GM18858 (cell line): ENCODE data around the gene NEK1.
"Not testable (repeated sequence)": the region's sequence is repeated elsewhere in the genome, so short reads cannot be mapped to it uniquely, and the experiment has no call there.

Source experiments
- ATAC-seq: cut with Tn5 transposase; IDR thresholded peaks from one replicate; pipeline ENCODE4 v1.9.1; 2021; ENCODE audit not compliant: unreplicated experiment

Gene NEK1

GRCh38 chr4:169601016-169601771 is 11.2 kb downstream of the NEK1 start:
- ATAC-seq: no peak

DNA sequence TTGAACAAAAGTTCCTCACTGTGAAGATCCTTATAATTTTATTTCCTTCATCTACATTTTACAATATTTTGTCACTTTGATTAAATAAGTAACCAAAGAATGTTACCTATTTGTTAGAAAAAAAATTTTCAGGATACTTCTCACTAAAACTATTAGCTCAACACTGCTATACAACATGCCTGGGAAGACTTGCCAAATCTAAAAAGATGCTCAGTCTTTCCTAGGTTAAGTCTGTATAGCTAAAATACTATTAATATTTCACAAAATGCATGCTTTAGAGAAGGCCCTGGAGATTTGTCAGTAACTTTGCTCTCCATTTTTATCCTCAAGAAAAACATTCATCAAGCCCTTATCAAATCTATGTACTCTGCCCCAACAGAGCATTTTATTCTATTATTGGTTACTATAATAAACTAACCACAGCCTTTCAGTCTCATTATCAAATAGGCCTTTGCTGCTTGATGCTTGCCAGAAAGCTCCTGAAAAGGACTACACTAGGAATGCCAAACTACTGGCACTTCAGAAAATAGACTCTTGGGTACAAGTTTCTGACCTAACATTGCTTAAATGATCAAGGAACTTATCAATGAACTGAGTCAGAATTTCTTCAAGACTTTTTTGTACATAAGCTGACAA is 17.7 kb downstream of the NEK1 start:
- ATAC-seq: no peak

GRCh38 chr4:169593050-169593560 is 19.3 kb downstream of the NEK1 start:
- ATAC-seq: no peak

DNA sequence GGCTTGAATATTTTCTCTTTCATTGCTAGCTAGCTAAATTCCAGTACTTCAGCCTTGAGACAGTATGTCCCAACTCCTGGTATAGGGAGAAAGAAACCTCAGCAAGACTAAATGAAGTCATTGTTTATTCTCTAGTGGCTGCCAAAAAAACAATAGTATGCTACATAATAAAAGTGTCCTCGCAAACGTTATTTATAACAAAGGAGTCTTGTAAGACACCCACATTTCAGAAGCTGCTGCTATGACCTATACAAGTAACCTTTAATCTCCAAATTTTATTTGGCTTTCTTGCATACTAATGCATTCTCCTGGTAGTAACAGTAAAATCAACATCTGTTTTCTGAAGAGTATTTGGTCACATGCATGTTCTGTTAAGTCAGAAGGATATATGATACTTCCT is 28.8 kb downstream of the NEK1 start:
- ATAC-seq: no peak

DNA sequence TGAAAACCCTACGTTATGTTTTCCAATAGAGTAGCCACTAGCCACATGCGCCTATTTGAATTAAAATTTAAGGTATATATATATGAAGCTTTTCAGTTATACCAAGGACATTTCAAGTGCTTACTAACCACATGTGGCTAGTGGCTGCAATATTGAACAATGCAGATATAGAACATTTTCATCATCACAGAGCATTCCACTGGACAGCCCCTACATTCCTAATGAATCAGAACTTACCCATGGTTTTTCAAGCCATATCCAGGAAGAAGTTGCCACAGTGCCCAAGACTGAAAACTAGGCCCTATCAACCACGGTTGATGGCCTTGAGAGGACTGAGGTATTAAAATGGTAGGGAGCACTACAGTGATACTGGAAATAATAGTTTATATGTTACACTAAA is 29.7 kb downstream of the NEK1 start:
- no peak for ATAC-seq

GRCh38 chr4:169582203-169582602 is 30.2 kb downstream of the NEK1 start:
- ATAC-seq: peak; percentile 88

DNA sequence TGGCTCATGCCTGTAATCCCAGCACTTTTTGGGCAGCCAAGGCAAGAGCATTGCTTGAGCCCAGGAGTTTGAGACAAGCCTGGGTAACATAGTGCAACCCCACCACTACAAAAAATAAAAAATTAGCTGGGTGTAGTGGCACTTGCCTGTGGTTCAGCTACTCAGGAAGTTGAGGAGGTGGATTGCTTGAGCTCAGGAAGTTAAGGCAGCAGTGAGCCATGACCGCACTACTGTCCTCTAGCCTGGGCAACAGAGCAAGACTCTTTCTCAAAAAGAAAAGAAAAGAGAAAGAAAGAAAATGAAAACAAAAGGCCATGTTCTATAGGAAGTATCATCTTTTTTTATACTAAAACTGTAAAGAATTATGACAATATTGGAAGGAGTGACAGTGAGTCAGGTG is 38.5 kb downstream of the NEK1 start:
- ATAC-seq: peak; percentile 65

DNA sequence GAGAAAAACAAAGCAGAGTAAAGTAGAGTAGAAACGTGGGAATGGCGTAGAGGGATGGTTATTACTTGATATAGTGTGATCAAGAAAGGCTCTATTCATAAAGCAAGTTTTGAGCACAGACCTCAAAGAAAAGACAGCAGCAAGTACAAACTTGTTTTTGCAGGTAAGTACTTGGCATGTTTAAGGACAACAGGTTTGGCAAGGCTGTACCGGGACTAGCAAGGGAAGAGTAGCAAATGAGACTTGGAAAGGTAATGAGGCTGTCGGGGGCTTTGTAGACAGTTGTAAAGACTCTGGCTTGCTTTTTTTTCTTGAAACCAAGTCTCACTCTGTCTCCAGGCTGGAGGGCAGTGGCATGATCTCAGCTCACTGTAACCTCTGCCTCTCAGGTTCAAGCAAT is 40.9 kb downstream of the NEK1 start:
- ATAC-seq: no peak

DNA sequence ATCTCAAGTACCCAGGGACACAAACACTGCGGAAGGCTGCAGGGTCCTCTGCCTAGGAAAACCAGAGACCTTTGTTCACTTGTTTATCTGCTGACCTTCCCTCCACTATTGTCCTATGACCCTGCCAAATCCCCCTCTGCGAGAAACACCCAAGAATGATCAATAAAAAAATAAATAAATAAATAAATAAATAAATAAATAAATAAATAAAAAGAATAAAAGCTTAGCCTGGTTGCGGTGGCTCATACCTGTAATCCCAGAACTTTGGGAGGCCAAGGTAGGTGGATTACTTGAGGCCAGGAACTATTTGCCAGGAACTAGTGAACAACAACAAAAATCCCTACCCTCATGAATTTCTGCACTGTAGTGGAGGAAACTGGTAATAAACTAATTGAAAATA is 41.4 kb downstream of the NEK1 start:
- ATAC-seq: not testable (repeated sequence)

DNA sequence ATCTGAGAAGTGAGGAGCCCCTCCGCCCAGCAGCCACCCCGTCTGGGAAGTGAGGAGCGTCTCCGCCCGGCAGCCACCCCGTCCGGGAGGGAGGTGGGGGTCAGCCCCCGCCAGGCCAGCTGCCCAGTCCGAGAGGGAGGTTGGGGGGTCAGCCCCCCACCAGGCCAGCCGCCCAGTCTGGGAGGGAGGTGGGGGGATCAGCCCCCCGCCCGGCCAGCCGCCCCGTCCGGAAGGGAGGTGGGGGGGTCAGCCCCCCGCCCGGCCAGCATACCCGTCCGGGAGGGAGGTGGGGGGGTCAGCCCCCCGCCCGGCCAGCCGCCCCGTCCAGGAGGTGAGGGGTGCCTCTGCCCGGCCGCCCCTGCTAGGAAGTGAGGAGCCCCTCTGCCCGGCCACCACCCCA is 42.1 kb downstream of the NEK1 start:
- not testable (repeated sequence) for ATAC-seq

DNA sequence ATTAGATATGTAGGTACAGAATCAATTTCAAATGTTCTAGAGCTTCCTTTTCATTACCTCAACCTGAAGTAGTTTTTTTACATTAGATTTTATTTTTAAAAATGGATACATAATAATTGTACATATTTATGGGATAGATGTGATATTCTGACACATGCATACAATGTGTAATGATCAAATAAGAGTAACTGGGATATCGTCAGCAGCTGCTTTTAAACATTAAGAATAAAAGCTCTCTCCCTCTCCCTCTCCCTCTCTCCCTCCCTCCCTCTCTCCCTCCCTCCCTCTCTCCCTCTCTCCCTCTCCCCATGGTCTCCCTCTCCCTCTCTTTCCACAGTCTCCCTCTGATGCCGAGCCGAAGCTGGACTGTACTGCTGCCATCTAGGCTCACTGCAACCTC is 43.2 kb downstream of the NEK1 start:
- ATAC-seq: not testable (repeated sequence)

DNA sequence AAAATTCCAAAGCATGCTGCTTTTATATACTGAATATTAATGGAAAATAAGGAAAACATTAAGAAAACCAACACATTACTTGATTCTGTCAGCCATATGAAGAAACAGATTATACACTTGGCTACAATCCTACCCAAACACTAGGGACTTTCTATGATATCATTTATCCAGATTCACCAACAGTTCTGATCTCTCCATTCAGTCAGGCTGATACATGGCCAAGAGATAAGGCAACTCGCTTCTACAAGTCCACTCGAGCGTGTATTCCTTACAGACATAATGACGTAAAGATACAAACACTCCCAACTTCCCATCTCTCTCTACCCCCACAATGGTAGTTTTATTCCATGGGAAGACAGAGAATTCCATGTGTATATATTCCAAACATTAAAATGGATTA is 44.5 kb downstream of the NEK1 start:
- ATAC-seq: no peak

- ATAC-seq: peak; percentile 76
These were observed 46.2 kb downstream of the NEK1 start for GRCh38 chr4:169566021-169566818.

GRCh38 chr4:169565606-169566005 is 46.8 kb downstream of the NEK1 start:
- ATAC-seq: no peak

GRCh38 chr4:169557061-169557636 is 55.2 kb downstream of the NEK1 start:
- ATAC-seq: no peak

GRCh38 chr4:169546548-169546947 is 65.8 kb downstream of the NEK1 start:
- not testable (repeated sequence) for ATAC-seq

- ATAC-seq: no peak
These were observed 71.6 kb downstream of the NEK1 start for GRCh38 chr4:169540774-169541173.

GRCh38 chr4:169530048-169530447 is 82.3 kb downstream of the NEK1 start:
- no peak for ATAC-seq

- no peak for ATAC-seq
These were observed 88.6 kb downstream of the NEK1 start for GRCh38 chr4:169523796-169524195.

DNA sequence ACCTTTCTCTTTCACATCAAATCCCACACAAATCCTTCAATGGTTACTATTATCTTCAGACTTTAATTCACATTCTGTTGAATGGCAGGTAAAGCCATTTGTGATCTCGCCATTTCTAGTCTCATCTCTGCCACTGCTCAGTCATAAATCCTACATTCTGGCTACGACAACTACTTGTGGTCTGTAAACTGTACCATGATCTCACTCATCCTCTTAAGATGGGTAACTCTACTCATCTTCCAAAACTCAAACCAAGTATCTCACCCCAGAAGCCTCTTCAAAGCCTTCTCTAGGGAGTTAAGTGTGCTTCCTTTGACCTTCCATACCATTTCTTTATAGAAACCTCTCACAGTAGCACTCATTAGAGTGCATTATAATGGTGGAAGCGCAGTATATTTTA is 101.8 kb downstream of the NEK1 start:
- no peak for ATAC-seq

DNA sequence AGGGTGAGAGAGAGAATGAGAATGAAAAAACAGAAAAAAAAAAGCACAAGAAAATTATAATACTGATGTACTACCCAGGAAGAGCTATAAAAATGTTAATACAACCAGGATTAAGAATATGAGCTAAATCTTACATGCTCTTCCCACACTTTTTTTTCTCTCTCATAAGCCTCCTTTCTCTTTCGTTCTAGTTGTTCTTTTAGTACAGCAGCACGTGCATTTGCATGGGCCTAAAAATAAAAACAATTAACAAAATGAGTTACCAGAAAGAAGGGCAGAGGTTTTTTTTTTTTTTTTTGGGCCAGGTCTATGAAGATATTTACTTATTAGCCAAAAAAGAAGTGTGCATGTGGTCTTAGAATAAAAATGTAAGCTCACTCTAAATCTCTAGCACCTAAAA is 105.5 kb downstream of the NEK1 start:
- no peak for ATAC-seq
